GM23338 (cell line): ENCODE measurements around the gene VPS13A. TPM values are rescaled to one million over a fixed set of nuclear protein-coding genes. Genes with fewer than 3 reads are reported as not detected.

ENCODE experiments used
- ATAC-seq: fragments of 200-7000 bp; cut with Tn5 transposase; 3 replicates; pipeline ENCODE4 v1.9.1; 2020
- DNase-seq: peaks from one replicate; pipeline ENCODE4 v3.0.0-alpha.2; 2015; ENCODE audit warnings: low spot score
- H2AFZ ChIP-seq: fragments of 200-600 bp; sonication (generic); 2 replicates; pipeline ENCODE4 v1.8.0; 2016; ENCODE audit warnings: antibody characterized with exemption, mild to moderate bottlenecking, moderate library complexity
- H3F3A ChIP-seq: fragments of 200-600 bp; sonication (generic); replicated peaks from 2 replicates; pipeline ENCODE4 v1.8.0; 2017; ENCODE audit warnings: antibody characterized with exemption, mixed run types, low read depth
- H3K27ac ChIP-seq: fragments of 200-600 bp; sonication (generic); 2 replicates; pipeline ENCODE4 v1.6.1; 2016; ENCODE audit warnings: low read depth
- H3K27me3 ChIP-seq: fragments of 200-600 bp; sonication (generic); 2 replicates; pipeline ENCODE4 v1.8.0; 2016; ENCODE audit warnings: mild to moderate bottlenecking, mixed run types, moderate library complexity; ENCODE audit not compliant: insufficient read depth
- H3K36me3 ChIP-seq: fragments of 200-600 bp; sonication (generic); 2 replicates; pipeline ENCODE4 v1.8.0; 2016; ENCODE audit warnings: mild to moderate bottlenecking; ENCODE audit not compliant: insufficient read depth
- H3K4me1 ChIP-seq: fragments of 200-600 bp; sonication (generic); 2 replicates; pipeline ENCODE4 v1.8.0; 2016; ENCODE audit warnings: mild to moderate bottlenecking, moderate library complexity; ENCODE audit not compliant: insufficient read depth
- H3K4me2 ChIP-seq: fragments of 200-600 bp; sonication (generic); 2 replicates; pipeline ENCODE4 v1.7.1; 2017; ENCODE audit warnings: mixed run types
- H3K4me3 ChIP-seq: fragments of 200-600 bp; sonication (generic); 2 replicates; pipeline ENCODE4 v1.6.1; 2016; ENCODE audit warnings: mixed run types
- H3K79me2 ChIP-seq: fragments of 200-600 bp; sonication (generic); replicated peaks from 2 replicates; pipeline ENCODE4 v1.8.0; 2017; ENCODE audit warnings: mild to moderate bottlenecking; ENCODE audit not compliant: insufficient read depth
- H3K9me2 ChIP-seq: fragments of 200-600 bp; sonication (generic); 2 replicates; pipeline ENCODE4 v1.8.0; 2017; ENCODE audit not compliant: insufficient read depth
- H4K20me1 ChIP-seq: fragments of 200-600 bp; sonication (generic); replicated peaks from 2 replicates; pipeline ENCODE4 v1.8.0; 2017; ENCODE audit warnings: mild to moderate bottlenecking; ENCODE audit not compliant: insufficient read depth
- H3K27ac Mint-ChIP-seq: 2 replicates; pipeline ENCODE4 v1.8.0; 2020; ENCODE audit warnings: inconsistent platforms, mild to moderate bottlenecking, moderate library complexity, mixed read lengths
- H3K27me3 Mint-ChIP-seq: 3 replicates; pipeline ENCODE4 v1.8.0; 2022; ENCODE audit warnings: low read depth, mild to moderate bottlenecking, moderate library complexity, mixed read lengths, inconsistent platforms; ENCODE audit not compliant: insufficient read depth, poor library complexity
- H3K36me3 Mint-ChIP-seq: 3 replicates; pipeline ENCODE4 v1.8.0; 2021; ENCODE audit warnings: low read depth, mild to moderate bottlenecking, inconsistent platforms, moderate library complexity, mixed read lengths
- H3K4me1 Mint-ChIP-seq: 3 replicates; pipeline ENCODE4 v1.8.0; 2020; ENCODE audit warnings: mild to moderate bottlenecking, inconsistent platforms, mixed read lengths
- H3K4me3 Mint-ChIP-seq: 3 replicates; pipeline ENCODE4 v1.8.0; 2021; ENCODE audit warnings: moderate library complexity, mild to moderate bottlenecking, inconsistent platforms, mixed read lengths
- H3K9me3 Mint-ChIP-seq: 3 replicates; pipeline ENCODE4 v1.8.0; 2020; ENCODE audit warnings: moderate library complexity, mild to moderate bottlenecking, inconsistent platforms, mixed read lengths
- CREB1 ChIP-seq: fragments of 250-450 bp; sonication (Bioruptor Pico); IDR thresholded peaks from 2 replicates; pipeline ENCODE4 v1.5.0; 2020; ENCODE audit warnings: low read depth, mild to moderate bottlenecking, moderate library complexity
- EZH2phosphoT487 ChIP-seq: fragments of 200-600 bp; sonication (generic); IDR thresholded peaks from one replicate; pipeline ENCODE4 v1.8.1; 2018; ENCODE audit warnings: antibody characterized with exemption; ENCODE audit not compliant: unreplicated experiment
- JUNB ChIP-seq: IDR thresholded peaks from one replicate; pipeline ENCODE4 v1.6.1; 2016; ENCODE audit warnings: antibody characterized with exemption; ENCODE audit not compliant: unreplicated experiment
- NANOG ChIP-seq: IDR thresholded peaks from 2 replicates; pipeline ENCODE4 v1.6.1; 2016; ENCODE audit warnings: antibody characterized with exemption, borderline replicate concordance
- POLR2AphosphoS5 ChIP-seq: IDR thresholded peaks from 2 replicates; pipeline ENCODE4 v1.6.1; 2016; ENCODE audit warnings: antibody characterized with exemption, low read depth
- STAT1 ChIP-seq: IDR thresholded peaks from one replicate; pipeline ENCODE4 v1.6.1; 2016; ENCODE audit warnings: antibody characterized with exemption; ENCODE audit not compliant: unreplicated experiment
- ZNF114 ChIP-seq: fragments of 250-450 bp; sonication (Bioruptor Pico); IDR thresholded peaks from 2 replicates; pipeline ENCODE4 v1.5.0; 2020; ENCODE audit warnings: mild to moderate bottlenecking, moderate library complexity
- ZNF331 ChIP-seq: fragments of 250-450 bp; sonication (Bioruptor Pico); IDR thresholded peaks from 2 replicates; pipeline ENCODE4 v1.5.0; 2020; ENCODE audit warnings: low read depth, mild to moderate bottlenecking, moderate library complexity
- polyA plus RNA-seq: library from polyadenylated mRNA; unstranded; fragments of >200 nt; fragmentation: Nextera tagmentation; extraction: Ambion mirVana; gene quantifications from 2 replicates; pipeline ENCODE4 v1.2.1, GENCODE V29; 2016
- total RNA-seq: library from RNA; depleted of rRNA; stranded (reverse); fragments of >200 nt; shearing (Covaris generic); gene quantifications from 2 replicates; pipeline ENCODE4 v1.2.3, GENCODE V29; 2014
- TF ChIP-seq, protein P1 (sequence below), 2 experiments: fragments of 200-600 bp in 1 of 2; sonication (generic) in 1 of 2; conservative IDR thresholded peaks; 2 replicates each; pipeline versions ENCODE4 v1.5.1 to v1.6.1; 2016 to 2017; ENCODE audit warnings: antibody characterized with exemption in 2 of 2, low read depth in 2 of 2, mild to moderate bottlenecking in 2 of 2, moderate library complexity in 1 of 2
- TF ChIP-seq, protein P2 (sequence below): IDR thresholded peaks from 2 replicates; pipeline ENCODE4 v1.6.1; 2016; ENCODE audit warnings: antibody characterized with exemption
- TF ChIP-seq, protein P3 (sequence below): IDR thresholded peaks from one replicate; pipeline ENCODE4 v1.6.1; 2018; ENCODE audit warnings: antibody characterized with exemption; ENCODE audit not compliant: unreplicated experiment
- TF ChIP-seq, protein P4 (sequence below): fragments of 250-450 bp; sonication (Bioruptor Pico); IDR thresholded peaks from 2 replicates; pipeline ENCODE4 v1.5.0; 2020; ENCODE audit warnings: mild to moderate bottlenecking, moderate library complexity

VPS13A gene
- total and polyA plus RNA-seq, 2 experiments from 2014 or later = 45.9 to 68.1 TPM

DNA sequence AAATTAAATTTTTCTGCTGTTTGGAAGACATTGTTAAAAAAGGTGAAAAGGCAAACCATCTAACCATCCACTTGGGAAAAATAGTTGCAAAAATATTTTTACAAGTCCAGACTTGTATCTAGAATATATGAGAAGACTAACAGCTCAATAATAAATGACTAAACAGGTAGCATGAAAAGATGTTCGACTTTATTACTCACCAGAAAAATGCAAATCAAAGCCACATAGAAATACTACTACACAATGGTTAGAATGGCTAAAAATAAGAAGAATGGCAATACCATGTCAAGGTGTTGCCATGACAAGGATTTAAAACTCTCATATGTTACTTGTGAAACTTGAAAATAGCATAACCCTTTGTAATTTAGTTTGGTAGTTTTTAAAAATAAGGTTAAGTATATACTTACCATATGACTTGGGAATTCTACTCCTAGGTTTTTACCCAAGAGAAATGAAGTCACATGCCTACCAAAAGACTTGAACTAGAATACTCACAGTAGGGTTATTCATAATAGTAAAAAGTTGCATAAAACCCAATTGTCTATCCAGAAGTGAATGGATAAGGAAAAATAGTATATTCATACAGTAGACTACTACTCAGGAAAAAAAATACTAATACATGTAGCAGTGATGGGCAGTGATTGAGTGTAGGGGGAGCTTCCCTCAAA lies 93.8 kb downstream of the VPS13A start:
- Histone ChIP-seq H4K20me1 (no peaks in the 10 kb centered on the region), H3K36me3 (no peaks in the 10 kb centered on the region), H3K9me2 (no peaks in the 10 kb centered on the region), H3K4me2 (no peak overlapping the region), H3K27ac (no peak overlapping the region), H3K4me1 (peaks cover 46% of the 10 kb centered on the region), H3K4me3 (no peak overlapping the region), H3K79me2 (no peaks in the 10 kb centered on the region), H2AFZ (no peak overlapping the region), H3F3A (no peaks in the 10 kb centered on the region), H3K27me3 (no peaks in the 10 kb centered on the region)
- H3K27ac Mint-ChIP-seq = peak overlapping the region; percentile 73; the same call in 1 of the 2 replicates
- ATAC-seq (no peak), DNase-seq (no peak)
- peaks cover 30% of the 10 kb centered on the region for H3K4me1 Mint-ChIP-seq
- H3K4me3 Mint-ChIP-seq = no peak overlapping the region
- H3K27me3 Mint-ChIP-seq = peaks cover 1% of the 10 kb centered on the region
- H3K36me3 Mint-ChIP-seq = peaks cover 17% of the 10 kb centered on the region
- TF ChIP-seq EZH2phosphoT487 = no peak
- TF ChIP-seq, protein P1, sequence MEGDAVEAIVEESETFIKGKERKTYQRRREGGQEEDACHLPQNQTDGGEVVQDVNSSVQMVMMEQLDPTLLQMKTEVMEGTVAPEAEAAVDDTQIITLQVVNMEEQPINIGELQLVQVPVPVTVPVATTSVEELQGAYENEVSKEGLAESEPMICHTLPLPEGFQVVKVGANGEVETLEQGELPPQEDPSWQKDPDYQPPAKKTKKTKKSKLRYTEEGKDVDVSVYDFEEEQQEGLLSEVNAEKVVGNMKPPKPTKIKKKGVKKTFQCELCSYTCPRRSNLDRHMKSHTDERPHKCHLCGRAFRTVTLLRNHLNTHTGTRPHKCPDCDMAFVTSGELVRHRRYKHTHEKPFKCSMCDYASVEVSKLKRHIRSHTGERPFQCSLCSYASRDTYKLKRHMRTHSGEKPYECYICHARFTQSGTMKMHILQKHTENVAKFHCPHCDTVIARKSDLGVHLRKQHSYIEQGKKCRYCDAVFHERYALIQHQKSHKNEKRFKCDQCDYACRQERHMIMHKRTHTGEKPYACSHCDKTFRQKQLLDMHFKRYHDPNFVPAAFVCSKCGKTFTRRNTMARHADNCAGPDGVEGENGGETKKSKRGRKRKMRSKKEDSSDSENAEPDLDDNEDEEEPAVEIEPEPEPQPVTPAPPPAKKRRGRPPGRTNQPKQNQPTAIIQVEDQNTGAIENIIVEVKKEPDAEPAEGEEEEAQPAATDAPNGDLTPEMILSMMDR (conservative IDR thresholded peaks at IDR 0.05; ENCODE audit: low read depth in 2 of 2) = no peak
- no peak for TF ChIP-seq STAT1
- TF ChIP-seq, protein P2, sequence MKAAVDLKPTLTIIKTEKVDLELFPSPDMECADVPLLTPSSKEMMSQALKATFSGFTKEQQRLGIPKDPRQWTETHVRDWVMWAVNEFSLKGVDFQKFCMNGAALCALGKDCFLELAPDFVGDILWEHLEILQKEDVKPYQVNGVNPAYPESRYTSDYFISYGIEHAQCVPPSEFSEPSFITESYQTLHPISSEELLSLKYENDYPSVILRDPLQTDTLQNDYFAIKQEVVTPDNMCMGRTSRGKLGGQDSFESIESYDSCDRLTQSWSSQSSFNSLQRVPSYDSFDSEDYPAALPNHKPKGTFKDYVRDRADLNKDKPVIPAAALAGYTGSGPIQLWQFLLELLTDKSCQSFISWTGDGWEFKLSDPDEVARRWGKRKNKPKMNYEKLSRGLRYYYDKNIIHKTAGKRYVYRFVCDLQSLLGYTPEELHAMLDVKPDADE = no peak
- TF ChIP-seq, protein P3, sequence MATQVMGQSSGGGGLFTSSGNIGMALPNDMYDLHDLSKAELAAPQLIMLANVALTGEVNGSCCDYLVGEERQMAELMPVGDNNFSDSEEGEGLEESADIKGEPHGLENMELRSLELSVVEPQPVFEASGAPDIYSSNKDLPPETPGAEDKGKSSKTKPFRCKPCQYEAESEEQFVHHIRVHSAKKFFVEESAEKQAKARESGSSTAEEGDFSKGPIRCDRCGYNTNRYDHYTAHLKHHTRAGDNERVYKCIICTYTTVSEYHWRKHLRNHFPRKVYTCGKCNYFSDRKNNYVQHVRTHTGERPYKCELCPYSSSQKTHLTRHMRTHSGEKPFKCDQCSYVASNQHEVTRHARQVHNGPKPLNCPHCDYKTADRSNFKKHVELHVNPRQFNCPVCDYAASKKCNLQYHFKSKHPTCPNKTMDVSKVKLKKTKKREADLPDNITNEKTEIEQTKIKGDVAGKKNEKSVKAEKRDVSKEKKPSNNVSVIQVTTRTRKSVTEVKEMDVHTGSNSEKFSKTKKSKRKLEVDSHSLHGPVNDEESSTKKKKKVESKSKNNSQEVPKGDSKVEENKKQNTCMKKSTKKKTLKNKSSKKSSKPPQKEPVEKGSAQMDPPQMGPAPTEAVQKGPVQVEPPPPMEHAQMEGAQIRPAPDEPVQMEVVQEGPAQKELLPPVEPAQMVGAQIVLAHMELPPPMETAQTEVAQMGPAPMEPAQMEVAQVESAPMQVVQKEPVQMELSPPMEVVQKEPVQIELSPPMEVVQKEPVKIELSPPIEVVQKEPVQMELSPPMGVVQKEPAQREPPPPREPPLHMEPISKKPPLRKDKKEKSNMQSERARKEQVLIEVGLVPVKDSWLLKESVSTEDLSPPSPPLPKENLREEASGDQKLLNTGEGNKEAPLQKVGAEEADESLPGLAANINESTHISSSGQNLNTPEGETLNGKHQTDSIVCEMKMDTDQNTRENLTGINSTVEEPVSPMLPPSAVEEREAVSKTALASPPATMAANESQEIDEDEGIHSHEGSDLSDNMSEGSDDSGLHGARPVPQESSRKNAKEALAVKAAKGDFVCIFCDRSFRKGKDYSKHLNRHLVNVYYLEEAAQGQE = no peak
- TF ChIP-seq NANOG = no peak
- TF ChIP-seq, protein P4, sequence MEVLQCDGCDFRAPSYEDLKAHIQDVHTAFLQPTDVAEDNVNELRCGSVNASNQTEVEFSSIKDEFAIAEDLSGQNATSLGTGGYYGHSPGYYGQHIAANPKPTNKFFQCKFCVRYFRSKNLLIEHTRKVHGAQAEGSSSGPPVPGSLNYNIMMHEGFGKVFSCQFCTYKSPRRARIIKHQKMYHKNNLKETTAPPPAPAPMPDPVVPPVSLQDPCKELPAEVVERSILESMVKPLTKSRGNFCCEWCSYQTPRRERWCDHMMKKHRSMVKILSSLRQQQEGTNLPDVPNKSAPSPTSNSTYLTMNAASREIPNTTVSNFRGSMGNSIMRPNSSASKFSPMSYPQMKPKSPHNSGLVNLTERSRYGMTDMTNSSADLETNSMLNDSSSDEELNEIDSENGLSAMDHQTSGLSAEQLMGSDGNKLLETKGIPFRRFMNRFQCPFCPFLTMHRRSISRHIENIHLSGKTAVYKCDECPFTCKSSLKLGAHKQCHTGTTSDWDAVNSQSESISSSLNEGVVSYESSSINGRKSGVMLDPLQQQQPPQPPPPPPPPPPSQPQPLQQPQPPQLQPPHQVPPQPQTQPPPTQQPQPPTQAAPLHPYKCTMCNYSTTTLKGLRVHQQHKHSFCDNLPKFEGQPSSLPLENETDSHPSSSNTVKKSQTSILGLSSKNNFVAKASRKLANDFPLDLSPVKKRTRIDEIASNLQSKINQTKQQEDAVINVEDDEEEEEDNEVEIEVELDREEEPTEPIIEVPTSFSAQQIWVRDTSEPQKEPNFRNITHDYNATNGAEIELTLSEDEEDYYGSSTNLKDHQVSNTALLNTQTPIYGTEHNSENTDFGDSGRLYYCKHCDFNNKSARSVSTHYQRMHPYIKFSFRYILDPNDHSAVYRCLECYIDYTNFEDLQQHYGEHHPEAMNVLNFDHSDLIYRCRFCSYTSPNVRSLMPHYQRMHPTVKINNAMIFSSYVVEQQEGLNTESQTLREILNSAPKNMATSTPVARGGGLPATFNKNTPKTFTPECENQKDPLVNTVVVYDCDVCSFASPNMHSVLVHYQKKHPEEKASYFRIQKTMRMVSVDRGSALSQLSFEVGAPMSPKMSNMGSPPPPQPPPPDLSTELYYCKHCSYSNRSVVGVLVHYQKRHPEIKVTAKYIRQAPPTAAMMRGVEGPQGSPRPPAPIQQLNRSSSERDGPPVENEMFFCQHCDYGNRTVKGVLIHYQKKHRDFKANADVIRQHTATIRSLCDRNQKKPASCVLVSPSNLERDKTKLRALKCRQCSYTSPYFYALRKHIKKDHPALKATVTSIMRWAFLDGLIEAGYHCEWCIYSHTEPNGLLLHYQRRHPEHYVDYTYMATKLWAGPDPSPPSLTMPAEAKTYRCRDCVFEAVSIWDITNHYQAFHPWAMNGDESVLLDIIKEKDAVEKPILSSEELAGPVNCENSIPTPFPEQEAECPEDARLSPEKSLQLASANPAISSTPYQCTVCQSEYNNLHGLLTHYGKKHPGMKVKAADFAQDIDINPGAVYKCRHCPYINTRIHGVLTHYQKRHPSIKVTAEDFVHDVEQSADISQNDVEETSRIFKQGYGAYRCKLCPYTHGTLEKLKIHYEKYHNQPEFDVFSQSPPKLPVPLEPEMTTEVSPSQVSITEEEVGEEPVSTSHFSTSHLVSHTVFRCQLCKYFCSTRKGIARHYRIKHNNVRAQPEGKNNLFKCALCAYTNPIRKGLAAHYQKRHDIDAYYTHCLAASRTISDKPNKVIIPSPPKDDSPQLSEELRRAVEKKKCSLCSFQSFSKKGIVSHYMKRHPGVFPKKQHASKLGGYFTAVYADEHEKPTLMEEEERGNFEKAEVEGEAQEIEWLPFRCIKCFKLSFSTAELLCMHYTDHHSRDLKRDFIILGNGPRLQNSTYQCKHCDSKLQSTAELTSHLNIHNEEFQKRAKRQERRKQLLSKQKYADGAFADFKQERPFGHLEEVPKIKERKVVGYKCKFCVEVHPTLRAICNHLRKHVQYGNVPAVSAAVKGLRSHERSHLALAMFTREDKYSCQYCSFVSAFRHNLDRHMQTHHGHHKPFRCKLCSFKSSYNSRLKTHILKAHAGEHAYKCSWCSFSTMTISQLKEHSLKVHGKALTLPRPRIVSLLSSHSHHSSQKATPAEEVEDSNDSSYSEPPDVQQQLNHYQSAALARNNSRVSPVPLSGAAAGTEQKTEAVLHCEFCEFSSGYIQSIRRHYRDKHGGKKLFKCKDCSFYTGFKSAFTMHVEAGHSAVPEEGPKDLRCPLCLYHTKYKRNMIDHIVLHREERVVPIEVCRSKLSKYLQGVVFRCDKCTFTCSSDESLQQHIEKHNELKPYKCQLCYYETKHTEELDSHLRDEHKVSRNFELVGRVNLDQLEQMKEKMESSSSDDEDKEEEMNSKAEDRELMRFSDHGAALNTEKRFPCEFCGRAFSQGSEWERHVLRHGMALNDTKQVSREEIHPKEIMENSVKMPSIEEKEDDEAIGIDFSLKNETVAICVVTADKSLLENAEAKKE (CRISPR knock-in tag) = no peak
- TF ChIP-seq CREB1 (CRISPR knock-in tag) = no peak
- no peak for TF ChIP-seq ZNF114 (CRISPR knock-in tag)
- no peak for TF ChIP-seq POLR2AphosphoS5
- TF ChIP-seq JUNB = no peak
- TF ChIP-seq ZNF331 (CRISPR knock-in tag) = no peak
- H3K9me3 Mint-ChIP-seq = peaks cover 6% of the 10 kb centered on the region; the same call in 1 of the 3 replicates
